Testis (tissue), 2 donors: ENCODE data around the gene HORMAD2.

ENCODE experiments used
- CTCF ChIP-seq, 3 experiments: fragments of 450-650 bp in 2 of 3; fragments of 200-600 bp in 1 of 3; sonication (generic) in 1 of 3; IDR thresholded peaks; one replicate each; pipeline ENCODE4 v1.5.1; 2016 to 2019; ENCODE audit warnings: antibody characterized with exemption in 3 of 3, mild to moderate bottlenecking in 2 of 3, moderate library complexity in 1 of 3
- POLR2A ChIP-seq: fragments of 450-650 bp; IDR thresholded peaks from one replicate; pipeline ENCODE4 v1.6.1; 2017; ENCODE audit warnings: antibody characterized with exemption, mild to moderate bottlenecking, moderate library complexity

GRCh38 chr22:30222321-30222720 lies 142.1 kb downstream of the HORMAD2 start:
- TF ChIP-seq CTCF (IDR thresholded peaks at IDR 0.05) (no peak), POLR2A (no peak)
